ENCODE measurements around the gene TMEM178B. TPM values are rescaled to one million over a fixed set of nuclear protein-coding genes. Genes with fewer than 3 reads are reported as not detected.

The TMEM178B gene
- total RNA-seq, 1 donor from 2014 or later = 49.8 TPM

DNA sequence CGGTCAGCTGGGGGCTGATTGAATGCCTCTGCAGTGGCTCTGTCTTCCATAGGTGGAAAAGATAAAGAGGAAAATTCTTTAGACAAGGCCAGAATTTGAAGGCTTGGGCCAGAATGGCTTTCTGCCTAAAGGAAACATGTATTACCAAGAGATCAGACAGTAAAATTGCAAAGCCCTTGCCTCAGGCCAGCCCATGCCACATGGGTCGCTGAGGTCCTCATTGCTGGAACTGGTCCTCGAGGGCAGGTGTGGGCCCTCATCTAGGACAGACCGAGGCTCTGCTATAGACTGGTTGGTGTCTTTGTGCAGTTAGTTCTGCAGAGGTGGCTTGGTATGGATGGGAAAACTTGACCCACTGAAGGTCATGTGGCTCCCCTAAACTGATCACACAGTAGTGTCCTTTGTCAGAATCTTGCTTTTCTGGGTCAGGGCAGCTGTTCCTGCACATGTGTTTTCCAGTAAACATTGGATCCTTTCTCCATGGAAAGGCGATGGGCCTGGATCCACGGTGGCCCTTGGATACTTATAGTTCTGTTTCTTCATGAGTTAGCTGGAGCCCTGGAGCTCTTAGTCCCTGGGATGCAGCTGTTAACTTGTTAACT lies 80.4 kb downstream of the TMEM178B start:
- peaks cover 2% of the 10 kb centered on the region for H3K27me3 Mint-ChIP-seq (ENCODE audit: unreplicated experiment)
- DNase-seq = no peak
- H3K4me3 Mint-ChIP-seq (ENCODE audit: unreplicated experiment) = no peak overlapping the region
- peaks cover 8% of the 10 kb centered on the region for H3K4me1 Mint-ChIP-seq (ENCODE audit: low read depth, unreplicated experiment)
- TF ChIP-seq, protein P1, sequence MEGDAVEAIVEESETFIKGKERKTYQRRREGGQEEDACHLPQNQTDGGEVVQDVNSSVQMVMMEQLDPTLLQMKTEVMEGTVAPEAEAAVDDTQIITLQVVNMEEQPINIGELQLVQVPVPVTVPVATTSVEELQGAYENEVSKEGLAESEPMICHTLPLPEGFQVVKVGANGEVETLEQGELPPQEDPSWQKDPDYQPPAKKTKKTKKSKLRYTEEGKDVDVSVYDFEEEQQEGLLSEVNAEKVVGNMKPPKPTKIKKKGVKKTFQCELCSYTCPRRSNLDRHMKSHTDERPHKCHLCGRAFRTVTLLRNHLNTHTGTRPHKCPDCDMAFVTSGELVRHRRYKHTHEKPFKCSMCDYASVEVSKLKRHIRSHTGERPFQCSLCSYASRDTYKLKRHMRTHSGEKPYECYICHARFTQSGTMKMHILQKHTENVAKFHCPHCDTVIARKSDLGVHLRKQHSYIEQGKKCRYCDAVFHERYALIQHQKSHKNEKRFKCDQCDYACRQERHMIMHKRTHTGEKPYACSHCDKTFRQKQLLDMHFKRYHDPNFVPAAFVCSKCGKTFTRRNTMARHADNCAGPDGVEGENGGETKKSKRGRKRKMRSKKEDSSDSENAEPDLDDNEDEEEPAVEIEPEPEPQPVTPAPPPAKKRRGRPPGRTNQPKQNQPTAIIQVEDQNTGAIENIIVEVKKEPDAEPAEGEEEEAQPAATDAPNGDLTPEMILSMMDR (IDR thresholded peaks at IDR 0.05; ENCODE audit: partially characterized antibody, unreplicated experiment) = no peak
- H3K36me3 Mint-ChIP-seq (ENCODE audit: unreplicated experiment) = no peaks in the 10 kb centered on the region
- no peak overlapping the region for H3K27ac Mint-ChIP-seq (ENCODE audit: unreplicated experiment)
- no peaks in the 10 kb centered on the region for H3K9me3 Mint-ChIP-seq (ENCODE audit: unreplicated experiment)

DNA sequence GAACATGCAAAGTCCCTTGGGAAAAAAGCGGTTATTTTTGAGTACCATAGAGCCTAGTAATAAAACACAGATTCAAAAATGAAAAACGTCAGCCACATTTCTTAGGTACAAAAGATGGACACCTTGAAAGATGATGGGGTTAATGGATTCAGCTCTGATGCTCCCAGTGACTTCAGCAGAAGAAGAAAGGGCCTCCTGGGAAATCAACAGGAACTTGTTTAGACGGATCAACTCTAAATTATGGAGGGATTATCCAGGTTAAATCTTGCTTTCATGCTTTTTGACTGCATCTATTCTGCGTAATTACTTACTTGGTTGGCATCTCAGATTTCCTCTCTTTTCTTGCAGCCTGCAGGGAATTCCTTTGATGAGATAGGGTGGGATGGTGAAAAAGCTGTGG lies 82.5 kb downstream of the TMEM178B start:
- H3K27ac Mint-ChIP-seq (ENCODE audit: unreplicated experiment) = no peak overlapping the region
- peaks cover 8% of the 10 kb centered on the region for H3K4me1 Mint-ChIP-seq (ENCODE audit: low read depth, unreplicated experiment)
- no peak for DNase-seq
- peaks cover 2% of the 10 kb centered on the region for H3K27me3 Mint-ChIP-seq (ENCODE audit: unreplicated experiment)
- H3K9me3 Mint-ChIP-seq (ENCODE audit: unreplicated experiment) = peaks cover under 1% of the 10 kb centered on the region
- H3K36me3 Mint-ChIP-seq (ENCODE audit: unreplicated experiment) = no peaks in the 10 kb centered on the region
- TF ChIP-seq, protein P1 (IDR thresholded peaks at IDR 0.05; ENCODE audit: partially characterized antibody, unreplicated experiment) = no peak
- H3K4me3 Mint-ChIP-seq (ENCODE audit: unreplicated experiment) = no peak overlapping the region

- Mint-ChIP-seq H3K27ac (ENCODE audit: unreplicated experiment) (no peak overlapping the region), H3K36me3 (ENCODE audit: unreplicated experiment) (no peaks in the 10 kb centered on the region), H3K27me3 (ENCODE audit: unreplicated experiment) (peaks cover 2% of the 10 kb centered on the region), H3K4me1 (ENCODE audit: low read depth, unreplicated experiment) (peaks cover 8% of the 10 kb centered on the region), H3K9me3 (ENCODE audit: unreplicated experiment) (peaks cover 7% of the 10 kb centered on the region), H3K4me3 (ENCODE audit: unreplicated experiment) (no peak overlapping the region)
- DNase-seq = no peak
- TF ChIP-seq, protein P1 (IDR thresholded peaks at IDR 0.05; ENCODE audit: partially characterized antibody, unreplicated experiment) = no peak
Observed at GRCh38 chr7:141157138-141157765, 83.4 kb downstream of the TMEM178B start.

- TF ChIP-seq, protein P1 (IDR thresholded peaks at IDR 0.05; ENCODE audit: partially characterized antibody, unreplicated experiment) = no peak
- peaks cover 2% of the 10 kb centered on the region for H3K27me3 Mint-ChIP-seq (ENCODE audit: unreplicated experiment)
- no peaks in the 10 kb centered on the region for H3K36me3 Mint-ChIP-seq (ENCODE audit: unreplicated experiment)
- no peak for DNase-seq
- H3K27ac Mint-ChIP-seq (ENCODE audit: unreplicated experiment) = no peak overlapping the region
- peaks cover 9% of the 10 kb centered on the region for H3K9me3 Mint-ChIP-seq (ENCODE audit: unreplicated experiment)
- peaks cover 8% of the 10 kb centered on the region for H3K4me1 Mint-ChIP-seq (ENCODE audit: low read depth, unreplicated experiment)
- H3K4me3 Mint-ChIP-seq (ENCODE audit: unreplicated experiment) = no peak overlapping the region
Observed at GRCh38 chr7:141158561-141158960, 84.7 kb downstream of the TMEM178B start.

- Mint-ChIP-seq H3K4me3 (ENCODE audit: unreplicated experiment) (no peak overlapping the region), H3K4me1 (ENCODE audit: low read depth, unreplicated experiment) (peaks cover 8% of the 10 kb centered on the region), H3K9me3 (ENCODE audit: unreplicated experiment) (peaks cover 9% of the 10 kb centered on the region), H3K27me3 (ENCODE audit: unreplicated experiment) (peaks cover 2% of the 10 kb centered on the region), H3K36me3 (ENCODE audit: unreplicated experiment) (no peaks in the 10 kb centered on the region), H3K27ac (ENCODE audit: unreplicated experiment) (no peak overlapping the region)
- DNase-seq = no peak
- TF ChIP-seq, protein P1 (IDR thresholded peaks at IDR 0.05; ENCODE audit: partially characterized antibody, unreplicated experiment) = no peak
Observed at GRCh38 chr7:141160246-141160860, 86.5 kb downstream of the TMEM178B start.

Data from glutamatergic neuron (in vitro differentiated cells).